Psoas muscle (tissue), 8 donors: ENCODE measurements around the gene VWC2. TPM values are rescaled to one million over a fixed set of nuclear protein-coding genes. Genes with fewer than 3 reads are reported as not detected.

Source experiments
- ATAC-seq, 4 donors: fragments of 200-7000 bp; cut with Tn5 transposase; one replicate each; pipeline ENCODE4 v1.9.1; 2020; ENCODE audit warnings: moderate library complexity in 3 of 4, mild to moderate bottlenecking in 2 of 4
- DNase-seq, 2 donors: peaks; one replicate each; pipeline ENCODE4 v3.0.0-alpha.2; 2020
- H3K27ac ChIP-seq: fragments of 200-600 bp; one replicate; pipeline ENCODE4 v1.8.0; 2022
- H3K27me3 ChIP-seq, 3 donors: fragments of 200-600 bp in 1 of 3; one replicate each; pipeline versions ENCODE4 v1.6.1 to v1.8.0; 2013 to 2022; ENCODE audit warnings: low read length in 2 of 3, mild to moderate bottlenecking in 2 of 3, moderate library complexity in 1 of 3; ENCODE audit not compliant: insufficient read depth in 3 of 3
- H3K36me3 ChIP-seq, 2 donors: fragments of 200-600 bp in 1 of 2; one replicate each; pipeline versions ENCODE4 v1.6.1 to v1.8.0; 2013 to 2022; ENCODE audit warnings: low read depth in 1 of 2, mild to moderate bottlenecking in 1 of 2, moderate library complexity in 1 of 2; ENCODE audit not compliant: insufficient read depth in 1 of 2
- H3K4me1 ChIP-seq: fragments of 200-600 bp; one replicate; pipeline ENCODE4 v1.8.0; 2022
- H3K4me3 ChIP-seq: fragments of 200-600 bp; one replicate; pipeline ENCODE4 v1.8.0; 2022; ENCODE audit warnings: mild to moderate bottlenecking
- H3K9me3 ChIP-seq: fragments of 200-600 bp; one replicate; pipeline ENCODE4 v1.8.0; 2022
- CTCF ChIP-seq: fragments of 200-600 bp; IDR thresholded peaks from one replicate; pipeline ENCODE4 v1.8.0; 2022; ENCODE audit warnings: antibody characterized with exemption
- WGBS, 3 donors: extraction: QIAGEN DNeasy Blood & Tissue Kit; methylation state at CpG; one replicate each; pipeline versions ENCODE4 v1.1.6 to v1.1.7; 2013; 5-methylcytosine and 5-hydroxymethylcytosine counted together
- intact Hi-C, 2 donors: fragments of 100-400 bp; cut with DNase I; formaldehyde crosslinking; loops; one replicate each; pipeline versions ENCODE4 v1.11.0 to v1.14.2; 2022
- polyA plus RNA-seq, 3 donors: library from polyadenylated mRNA; stranded (reverse); fragments of 200-250 nt; gene quantifications; one replicate each; pipeline ENCODE4 v1.2.3, GENCODE V29; 2013
- total RNA-seq, 4 donors: library from RNA; stranded (reverse); fragmentation: NEBNext Ultra II Directional in 2 of 4; extraction: Animal tissue kit (Norgen Biotek cat#: 25700) in 2 of 4; gene quantifications; one replicate each; pipeline versions ENCODE4 v1.2.1 to v1.2.4, GENCODE V29; 2021 to 2023
- donor health status: healthy with polysubstance abuse.
- donor health status: DM: no; HTN: no; CAD: no; lungs with moderate emphysema.
- donor health status: Bipolar disorder and iron deficiency.
- donor health status: healthy.
- donor health status: DM: yes; HTN: yes; CAD: no.
- donor health status: DM: no; HTN: no; CAD: no.
- donor health status: DM: no; HTN: no; CAD: no.
- donor health status: DM: yes; HTN: yes; CAD: no.

VWC2 gene
- total and polyA plus RNA-seq, 7 donors = under 0.01 to 0.01 TPM; not detected in 5

GRCh38 chr7:49823566-49823965 is 50.1 kb downstream of the VWC2 start:
- H3K9me3 ChIP-seq = no peaks in the 10 kb centered on the region
- ATAC-seq (no peak), DNase-seq (no peak)
- 70 to 76% (median 75%) methylated on average over 3 of the region's 3 CpGs for WGBS, 3 donors
- H3K27me3 ChIP-seq = no peaks in the 10 kb centered on the region
- no peaks in the 10 kb centered on the region for H3K4me1 ChIP-seq
- intact Hi-C loops = no loop called here
- H3K27ac ChIP-seq = no peak overlapping the region
- no peaks in the 10 kb centered on the region for H3K36me3 ChIP-seq
- no peak for TF ChIP-seq CTCF
- H3K4me3 ChIP-seq = no peak overlapping the region

GRCh38 chr7:49839863-49840645 is 66.6 kb downstream of the VWC2 start:
- WGBS, 3 donors = 77 to 81% (median 78%) methylated on average over 13 of the region's 13 CpGs
- DNase-seq (no peak), ATAC-seq (no peak)
- intact Hi-C loops = no loop called here
- Histone ChIP-seq H3K36me3 (no peaks in the 10 kb centered on the region), H3K4me1 (no peaks in the 10 kb centered on the region), H3K9me3 (no peaks in the 10 kb centered on the region), H3K27me3 (no peaks in the 10 kb centered on the region), H3K4me3 (no peak overlapping the region), H3K27ac (no peak overlapping the region)
- TF ChIP-seq CTCF = no peak

- no peaks in the 10 kb centered on the region for H3K27me3 ChIP-seq
- TF ChIP-seq CTCF = no peak
- intact Hi-C loops = no loop called here
- H3K9me3 ChIP-seq = no peaks in the 10 kb centered on the region
- 75 to 80% (median 76%) methylated on average over 5 of the region's 5 CpGs for WGBS, 3 donors
- DNase-seq = no peak
- no peaks in the 10 kb centered on the region for H3K36me3 ChIP-seq
- no peak overlapping the region for H3K4me3 ChIP-seq
- no peak for ATAC-seq
- no peaks in the 10 kb centered on the region for H3K4me1 ChIP-seq
- H3K27ac ChIP-seq = no peak overlapping the region
Measured at GRCh38 chr7:49840751-49841405, 67.4 kb downstream of the VWC2 start.

- Histone ChIP-seq H3K27ac (no peak overlapping the region), H3K4me1 (no peaks in the 10 kb centered on the region), H3K27me3 (no peaks in the 10 kb centered on the region), H3K36me3 (no peaks in the 10 kb centered on the region), H3K9me3 (no peaks in the 10 kb centered on the region), H3K4me3 (no peak overlapping the region)
- WGBS, 3 donors = 58 to 61% (median 60%) methylated on average over 5 of the region's 5 CpGs
- intact Hi-C loops = no loop called here
- DNase-seq (no peak), ATAC-seq (no peak)
- TF ChIP-seq CTCF = no peak
Measured at GRCh38 chr7:49845626-49846025, 72.2 kb downstream of the VWC2 start.
